PFSK-1 (cell line): Measurements from ENCODE around the gene HNRNPA3.

Experiments used
- POLR2AphosphoS5 ChIP-seq: IDR thresholded peaks from 2 replicates; pipeline ENCODE4 v1.6.1; 2012; ENCODE audit warnings: low read depth, mild to moderate bottlenecking, control low read depth, low read length, moderate library complexity
- TAF1 ChIP-seq: IDR thresholded peaks from 2 replicates; pipeline ENCODE4 v1.6.1; 2012; ENCODE audit warnings: low read length, control low read depth, borderline replicate concordance; ENCODE audit not compliant: insufficient read depth
- TF ChIP-seq, protein P1 (sequence below), 2 experiments: IDR thresholded peaks; 2 replicates each; pipeline versions ENCODE4 v1.6.1 to v1.8.0; 2011 to 2012; ENCODE audit warnings: low read depth in 2 of 2, low read length in 2 of 2, control low read depth in 1 of 2, inconsistent platforms in 1 of 2, mild to moderate bottlenecking in 1 of 2, moderate library complexity in 1 of 2; ENCODE audit not compliant: insufficient read depth in 1 of 2

DNA sequence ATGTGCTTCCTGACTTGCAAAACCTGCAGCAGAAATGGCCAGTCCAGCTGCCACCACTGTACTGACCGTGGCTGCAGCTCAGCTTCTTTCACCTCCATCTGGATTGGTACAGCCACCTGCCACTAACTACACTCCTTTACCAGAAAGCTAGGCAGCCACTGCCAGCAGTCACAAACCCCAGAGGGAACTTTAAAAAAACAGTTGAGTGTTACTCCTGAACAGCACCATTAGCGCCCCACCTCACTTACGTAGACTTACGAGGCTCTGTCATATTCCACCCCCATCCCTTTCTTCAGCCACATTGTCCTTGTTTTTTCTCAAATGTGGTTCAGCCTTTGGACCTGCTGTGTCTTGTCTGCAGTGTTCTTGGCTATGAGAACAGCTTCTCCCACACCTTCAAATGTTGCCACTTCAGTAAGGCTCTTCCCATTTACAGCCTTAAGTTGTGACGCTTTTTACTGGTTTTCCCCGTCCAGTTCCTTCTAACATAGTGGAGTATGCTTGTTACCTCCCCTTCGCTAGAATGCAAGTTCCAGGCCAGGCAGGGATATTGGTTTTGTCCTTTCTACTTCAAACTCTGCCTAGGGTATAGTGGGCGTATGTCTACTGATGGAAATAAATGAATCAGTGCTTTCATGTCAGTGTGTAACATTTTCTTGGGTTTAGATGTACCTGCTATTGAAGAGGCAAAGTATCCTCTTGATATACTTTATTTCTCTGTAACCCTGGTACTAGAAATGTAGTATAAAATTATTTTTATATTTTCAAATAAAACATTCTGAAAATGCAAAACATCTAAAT lies 17.0 kb downstream of the HNRNPA3 start:
- TF ChIP-seq TAF1 (no peak), POLR2AphosphoS5 (no peak)
- TF ChIP-seq, protein P1, sequence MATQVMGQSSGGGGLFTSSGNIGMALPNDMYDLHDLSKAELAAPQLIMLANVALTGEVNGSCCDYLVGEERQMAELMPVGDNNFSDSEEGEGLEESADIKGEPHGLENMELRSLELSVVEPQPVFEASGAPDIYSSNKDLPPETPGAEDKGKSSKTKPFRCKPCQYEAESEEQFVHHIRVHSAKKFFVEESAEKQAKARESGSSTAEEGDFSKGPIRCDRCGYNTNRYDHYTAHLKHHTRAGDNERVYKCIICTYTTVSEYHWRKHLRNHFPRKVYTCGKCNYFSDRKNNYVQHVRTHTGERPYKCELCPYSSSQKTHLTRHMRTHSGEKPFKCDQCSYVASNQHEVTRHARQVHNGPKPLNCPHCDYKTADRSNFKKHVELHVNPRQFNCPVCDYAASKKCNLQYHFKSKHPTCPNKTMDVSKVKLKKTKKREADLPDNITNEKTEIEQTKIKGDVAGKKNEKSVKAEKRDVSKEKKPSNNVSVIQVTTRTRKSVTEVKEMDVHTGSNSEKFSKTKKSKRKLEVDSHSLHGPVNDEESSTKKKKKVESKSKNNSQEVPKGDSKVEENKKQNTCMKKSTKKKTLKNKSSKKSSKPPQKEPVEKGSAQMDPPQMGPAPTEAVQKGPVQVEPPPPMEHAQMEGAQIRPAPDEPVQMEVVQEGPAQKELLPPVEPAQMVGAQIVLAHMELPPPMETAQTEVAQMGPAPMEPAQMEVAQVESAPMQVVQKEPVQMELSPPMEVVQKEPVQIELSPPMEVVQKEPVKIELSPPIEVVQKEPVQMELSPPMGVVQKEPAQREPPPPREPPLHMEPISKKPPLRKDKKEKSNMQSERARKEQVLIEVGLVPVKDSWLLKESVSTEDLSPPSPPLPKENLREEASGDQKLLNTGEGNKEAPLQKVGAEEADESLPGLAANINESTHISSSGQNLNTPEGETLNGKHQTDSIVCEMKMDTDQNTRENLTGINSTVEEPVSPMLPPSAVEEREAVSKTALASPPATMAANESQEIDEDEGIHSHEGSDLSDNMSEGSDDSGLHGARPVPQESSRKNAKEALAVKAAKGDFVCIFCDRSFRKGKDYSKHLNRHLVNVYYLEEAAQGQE (IDR thresholded peaks at IDR 0.05; ENCODE audit: insufficient read depth in 1 of 2, low read depth in 2 of 2, low read length in 2 of 2), result no peak
